GM18511 (cell line): ENCODE data around the gene PGM2.
"Not testable (repeated sequence)": the region's sequence is repeated elsewhere in the genome, so short reads cannot be mapped to it uniquely, and the experiment has no call there.

Experiments used
- ATAC-seq: cut with Tn5 transposase; IDR thresholded peaks from one replicate; pipeline ENCODE4 v1.9.1; 2021; ENCODE audit warnings: mild to moderate bottlenecking, moderate library complexity; ENCODE audit not compliant: unreplicated experiment

The PGM2 gene

GRCh38 chr4:37826295-37827029, at the start of gene PGM2:
PGM2 (plus strand) TSS chr4:37826686; CDS start chr4:37826733, 47 bp downstream.
- peak; percentile 97 for ATAC-seq

GRCh38 chr4:37779896-37780295, 46.6 kb upstream of the PGM2 start:
- no peak for ATAC-seq

- no peak for ATAC-seq
Observed at GRCh38 chr4:37780444-37781130, 45.9 kb upstream of the PGM2 start.

- no peak for ATAC-seq
Observed at GRCh38 chr4:37781131-37781455, 45.4 kb upstream of the PGM2 start.

- ATAC-seq, result not testable (repeated sequence)
Observed at GRCh38 chr4:37786267-37786666, 40.2 kb upstream of the PGM2 start.

GRCh38 chr4:37787883-37788460, 38.5 kb upstream of the PGM2 start:
- ATAC-seq, result not testable (repeated sequence)

- no peak for ATAC-seq
Observed at GRCh38 chr4:37788819-37789218, 37.7 kb upstream of the PGM2 start.

- ATAC-seq, result no peak
Observed at GRCh38 chr4:37792241-37792640, 34.2 kb upstream of the PGM2 start.

- ATAC-seq, result no peak
Observed at GRCh38 chr4:37793562-37793961, 32.9 kb upstream of the PGM2 start.

- ATAC-seq, result no peak
Observed at GRCh38 chr4:37794056-37794455, 32.4 kb upstream of the PGM2 start.

- no peak for ATAC-seq
Observed at GRCh38 chr4:37795581-37796195, 30.8 kb upstream of the PGM2 start.

GRCh38 chr4:37797374-37797773, 29.1 kb upstream of the PGM2 start:
- no peak for ATAC-seq

GRCh38 chr4:37797923-37798322, 28.6 kb upstream of the PGM2 start:
- no peak for ATAC-seq

- no peak for ATAC-seq
Observed at GRCh38 chr4:37798616-37799015, 27.9 kb upstream of the PGM2 start.

- ATAC-seq, result no peak
Observed at GRCh38 chr4:37799941-37800554, 26.4 kb upstream of the PGM2 start.

- no peak for ATAC-seq
Observed at GRCh38 chr4:37802068-37802666, 24.3 kb upstream of the PGM2 start.

GRCh38 chr4:37803348-37803973, 23.0 kb upstream of the PGM2 start:
- ATAC-seq, result no peak

- ATAC-seq, result no peak
Observed at GRCh38 chr4:37805091-37805490, 21.4 kb upstream of the PGM2 start.

- no peak for ATAC-seq
Observed at GRCh38 chr4:37812713-37813112, 13.8 kb upstream of the PGM2 start.

GRCh38 chr4:37815591-37815990, 10.9 kb upstream of the PGM2 start:
- no peak for ATAC-seq

GRCh38 chr4:37816006-37816405, 10.5 kb upstream of the PGM2 start:
- no peak for ATAC-seq
